ENCODE results near the gene NLN.
A peak's percentile ranks its signal among the peaks of the same experiment; 100 is the strongest.

Gene NLN

DNA sequence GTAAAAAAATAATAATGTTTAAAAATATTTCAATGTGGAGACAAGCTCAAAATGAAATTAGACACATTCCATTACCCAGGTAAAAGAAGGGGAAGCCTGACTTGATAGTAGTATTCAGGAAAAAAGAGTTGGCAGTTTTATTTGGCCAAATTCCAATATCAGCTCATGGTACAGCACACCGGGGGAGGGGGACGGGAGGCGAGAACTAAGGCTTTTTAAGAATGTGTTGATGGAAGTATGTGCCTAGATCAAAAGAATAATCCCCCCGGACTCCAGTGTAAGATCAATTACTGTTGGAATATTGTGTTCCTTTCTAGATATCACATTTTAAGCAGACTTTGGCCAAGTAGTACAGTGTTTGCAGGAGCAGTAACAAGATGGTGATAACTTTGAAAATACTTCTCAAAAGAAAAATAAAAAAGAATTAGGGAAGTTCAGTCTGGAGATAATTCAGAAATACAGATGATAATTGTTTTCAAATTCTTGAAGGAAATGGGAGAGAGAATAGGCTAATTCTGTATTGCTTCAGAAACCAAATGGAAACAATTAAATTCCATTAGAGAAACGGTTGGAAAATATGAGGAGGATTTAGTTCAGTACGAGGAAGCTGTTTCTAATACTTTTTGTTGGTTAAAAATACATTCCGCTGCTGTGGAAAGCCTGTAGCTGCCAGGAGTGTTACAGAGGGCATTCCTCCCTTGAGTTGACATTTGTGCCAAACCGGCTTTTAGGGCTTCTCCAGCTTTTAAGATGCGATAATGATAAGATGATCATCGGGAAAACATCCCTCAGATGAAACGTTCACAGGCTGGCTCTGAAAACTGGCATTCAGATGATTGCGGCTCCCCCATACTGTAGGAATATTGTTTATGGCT, 106.3 kb downstream of the NLN start:
- no peak overlapping the region for H3K4me3 ChIP-seq (ENCODE audit: control insufficient read depth, low read depth, low read length)
- peak; percentile 25 for DNase-seq (ENCODE audit: low read depth)
- TF ChIP-seq, protein P1, sequence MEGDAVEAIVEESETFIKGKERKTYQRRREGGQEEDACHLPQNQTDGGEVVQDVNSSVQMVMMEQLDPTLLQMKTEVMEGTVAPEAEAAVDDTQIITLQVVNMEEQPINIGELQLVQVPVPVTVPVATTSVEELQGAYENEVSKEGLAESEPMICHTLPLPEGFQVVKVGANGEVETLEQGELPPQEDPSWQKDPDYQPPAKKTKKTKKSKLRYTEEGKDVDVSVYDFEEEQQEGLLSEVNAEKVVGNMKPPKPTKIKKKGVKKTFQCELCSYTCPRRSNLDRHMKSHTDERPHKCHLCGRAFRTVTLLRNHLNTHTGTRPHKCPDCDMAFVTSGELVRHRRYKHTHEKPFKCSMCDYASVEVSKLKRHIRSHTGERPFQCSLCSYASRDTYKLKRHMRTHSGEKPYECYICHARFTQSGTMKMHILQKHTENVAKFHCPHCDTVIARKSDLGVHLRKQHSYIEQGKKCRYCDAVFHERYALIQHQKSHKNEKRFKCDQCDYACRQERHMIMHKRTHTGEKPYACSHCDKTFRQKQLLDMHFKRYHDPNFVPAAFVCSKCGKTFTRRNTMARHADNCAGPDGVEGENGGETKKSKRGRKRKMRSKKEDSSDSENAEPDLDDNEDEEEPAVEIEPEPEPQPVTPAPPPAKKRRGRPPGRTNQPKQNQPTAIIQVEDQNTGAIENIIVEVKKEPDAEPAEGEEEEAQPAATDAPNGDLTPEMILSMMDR (conservative IDR thresholded peaks at IDR 0.05; ENCODE audit: control insufficient read depth, insufficient read depth, low read depth, low read length), result no peak

DNA sequence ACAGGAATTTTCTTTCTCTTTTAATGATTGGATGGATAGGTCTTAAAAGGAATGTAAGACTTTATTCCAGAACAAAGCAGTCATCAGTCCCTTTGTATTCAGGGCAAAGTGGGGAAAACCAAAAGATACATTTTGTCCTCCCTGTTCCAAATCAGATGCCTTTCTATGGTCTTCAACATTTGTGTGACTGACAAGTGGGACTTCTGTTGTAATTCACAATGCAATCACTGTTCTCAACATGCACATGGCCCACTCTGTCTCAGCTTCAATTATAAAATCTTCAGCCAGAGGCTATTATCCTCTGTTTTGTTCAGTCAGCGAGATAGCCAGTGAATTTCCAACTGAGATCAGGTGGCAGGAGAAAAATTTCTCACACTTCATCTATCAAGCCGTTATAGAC, 108.9 kb downstream of the NLN start:
- TF ChIP-seq, protein P1 (conservative IDR thresholded peaks at IDR 0.05; ENCODE audit: control insufficient read depth, insufficient read depth, low read depth, low read length), result no peak
- DNase-seq (ENCODE audit: low read depth), result no peak
- no peak overlapping the region for H3K4me3 ChIP-seq (ENCODE audit: control insufficient read depth, low read depth, low read length)

GRCh38 chr5:65831276-65831675, 109.3 kb downstream of the NLN start:
- DNase-seq (ENCODE audit: low read depth), result no peak
- TF ChIP-seq, protein P1 (conservative IDR thresholded peaks at IDR 0.05; ENCODE audit: control insufficient read depth, insufficient read depth, low read depth, low read length), result no peak
- no peak overlapping the region for H3K4me3 ChIP-seq (ENCODE audit: control insufficient read depth, low read depth, low read length)

DNA sequence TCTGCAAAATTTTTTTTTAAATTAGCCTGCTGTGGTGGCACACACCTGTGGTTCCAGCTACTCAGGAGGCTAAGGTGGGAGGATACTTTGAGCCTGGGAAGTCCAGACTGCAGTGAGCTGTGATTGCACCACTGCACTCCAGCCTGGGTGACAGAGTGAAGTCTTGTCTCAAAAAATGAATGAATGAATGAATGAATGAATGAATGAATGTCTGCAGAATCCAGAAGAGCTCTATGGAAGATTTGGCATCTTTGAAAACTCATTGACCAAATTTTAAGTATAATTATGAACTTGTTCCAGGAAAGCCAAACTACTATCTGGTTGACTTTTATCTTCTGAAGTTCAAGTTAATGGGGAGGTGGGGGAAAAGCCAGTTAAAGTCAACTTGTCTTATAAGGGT, 110.1 kb downstream of the NLN start:
- no peak overlapping the region for H3K4me3 ChIP-seq (ENCODE audit: control insufficient read depth, low read depth, low read length)
- no peak for DNase-seq (ENCODE audit: low read depth)
- TF ChIP-seq, protein P1 (conservative IDR thresholded peaks at IDR 0.05; ENCODE audit: control insufficient read depth, insufficient read depth, low read depth, low read length), result no peak

DNA sequence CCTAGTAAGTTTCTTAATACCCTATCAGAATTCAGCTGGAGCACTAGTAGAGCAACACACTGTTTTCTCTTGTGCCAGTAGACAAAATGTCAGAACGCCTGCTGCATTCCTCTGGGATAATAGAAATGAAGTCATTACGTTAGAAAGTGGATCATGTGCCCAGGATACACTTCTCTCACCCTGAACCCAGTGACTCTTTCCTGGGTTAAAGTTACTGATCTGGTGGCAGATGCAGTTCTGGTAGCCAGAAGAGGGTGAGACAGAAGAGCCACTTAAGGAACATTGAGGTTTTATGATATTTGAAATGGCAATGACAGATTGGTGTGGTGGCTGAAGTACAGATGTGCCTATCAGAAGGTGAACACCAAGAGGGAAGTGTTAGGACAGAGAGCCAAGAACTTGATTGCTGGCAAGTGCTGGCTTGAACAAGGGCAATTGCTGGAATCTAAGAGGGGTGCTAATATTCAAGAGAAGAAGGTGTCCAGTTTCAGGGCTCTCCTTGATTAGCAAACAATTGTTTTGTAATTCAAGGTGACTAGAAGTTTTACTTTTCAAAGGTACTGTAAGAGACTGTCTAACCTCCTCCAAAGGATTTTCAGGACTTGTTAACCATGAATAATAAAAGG, 110.7 kb downstream of the NLN start:
- no peak for DNase-seq (ENCODE audit: low read depth)
- H3K4me3 ChIP-seq (ENCODE audit: control insufficient read depth, low read depth, low read length), result no peak overlapping the region
- TF ChIP-seq, protein P1 (conservative IDR thresholded peaks at IDR 0.05; ENCODE audit: control insufficient read depth, insufficient read depth, low read depth, low read length), result no peak

DNA sequence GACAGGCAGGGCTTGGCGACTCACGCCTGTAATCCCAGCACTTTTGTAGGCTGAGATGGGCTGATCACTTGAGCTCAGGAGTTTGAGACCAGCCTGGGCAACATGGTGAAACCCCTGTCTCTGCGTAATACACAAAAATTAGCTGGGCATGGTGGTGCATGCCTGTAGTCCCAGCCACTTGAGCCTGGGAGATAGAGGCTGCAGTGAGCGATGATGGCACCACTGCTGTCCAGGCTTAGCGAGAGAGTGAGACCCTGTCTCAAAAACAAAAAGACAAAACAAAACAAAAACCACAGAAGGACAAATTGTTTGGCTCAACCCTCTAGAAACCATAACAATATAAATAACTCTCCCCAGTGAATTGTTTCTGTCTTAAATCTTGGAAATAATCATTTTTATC, 111.8 kb downstream of the NLN start:
- no peak for DNase-seq (ENCODE audit: low read depth)
- TF ChIP-seq, protein P1 (conservative IDR thresholded peaks at IDR 0.05; ENCODE audit: control insufficient read depth, insufficient read depth, low read depth, low read length), result no peak
- no peak overlapping the region for H3K4me3 ChIP-seq (ENCODE audit: control insufficient read depth, low read depth, low read length)
